GM10266 (cell line): Measurements from ENCODE around the gene SPOCK1.
"Not testable (repeated sequence)": the region's sequence is repeated elsewhere in the genome, so short reads cannot be mapped to it uniquely, and the experiment has no call there.

Experiments
- DNase-seq: peaks from one replicate; pipeline ENCODE4 v3.0.0; 2012; ENCODE audit errors: extremely low spot score
- TF ChIP-seq, protein P1 (sequence below): IDR thresholded peaks from 2 replicates; pipeline ENCODE4 v1.5.1; 2012; ENCODE audit warnings: mild to moderate bottlenecking, low read depth; ENCODE audit not compliant: control insufficient read depth, insufficient read depth; ENCODE audit errors: missing control alignments

SPOCK1 gene

DNA sequence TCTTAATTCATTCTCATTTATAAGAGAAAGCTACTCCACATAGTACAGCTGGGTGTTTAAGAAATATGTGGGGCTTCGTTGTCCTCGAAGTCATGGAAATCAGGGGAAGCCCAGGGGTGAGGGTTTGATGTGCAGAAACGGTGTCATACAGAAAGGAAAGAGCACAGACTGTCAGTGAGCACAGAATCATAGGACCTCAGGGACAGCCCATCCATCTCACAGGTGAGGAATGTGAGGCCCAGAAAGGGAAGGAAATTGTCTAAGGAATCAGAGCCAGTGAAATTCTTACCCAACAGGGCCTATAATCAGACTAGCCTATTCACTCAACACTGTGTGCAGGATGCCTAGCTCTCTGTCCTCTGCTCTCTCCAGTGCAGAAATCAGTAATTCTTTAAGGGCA is 535.6 kb downstream of the SPOCK1 start:
- DNase-seq, result no peak

DNA sequence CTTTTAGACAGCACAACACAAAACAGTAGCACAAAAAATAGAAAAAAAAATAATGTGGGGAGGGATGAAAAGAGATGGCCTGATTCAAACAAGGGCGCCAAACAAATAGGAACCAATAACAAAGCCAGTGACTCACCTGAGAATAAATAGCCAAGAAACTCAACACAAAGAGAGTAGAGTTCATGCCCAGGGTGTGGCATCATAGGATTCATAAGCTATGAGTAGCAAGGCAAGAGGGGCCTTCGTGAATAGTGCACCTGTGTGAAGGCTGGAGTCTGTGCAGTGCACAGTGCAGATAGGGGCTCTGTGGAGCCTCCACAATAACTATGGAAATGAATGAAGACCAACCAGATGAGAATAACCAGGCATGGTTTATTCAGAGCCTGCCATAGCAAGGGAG is 541.7 kb downstream of the SPOCK1 start:
- DNase-seq, result no peak
- TF ChIP-seq, protein P1, sequence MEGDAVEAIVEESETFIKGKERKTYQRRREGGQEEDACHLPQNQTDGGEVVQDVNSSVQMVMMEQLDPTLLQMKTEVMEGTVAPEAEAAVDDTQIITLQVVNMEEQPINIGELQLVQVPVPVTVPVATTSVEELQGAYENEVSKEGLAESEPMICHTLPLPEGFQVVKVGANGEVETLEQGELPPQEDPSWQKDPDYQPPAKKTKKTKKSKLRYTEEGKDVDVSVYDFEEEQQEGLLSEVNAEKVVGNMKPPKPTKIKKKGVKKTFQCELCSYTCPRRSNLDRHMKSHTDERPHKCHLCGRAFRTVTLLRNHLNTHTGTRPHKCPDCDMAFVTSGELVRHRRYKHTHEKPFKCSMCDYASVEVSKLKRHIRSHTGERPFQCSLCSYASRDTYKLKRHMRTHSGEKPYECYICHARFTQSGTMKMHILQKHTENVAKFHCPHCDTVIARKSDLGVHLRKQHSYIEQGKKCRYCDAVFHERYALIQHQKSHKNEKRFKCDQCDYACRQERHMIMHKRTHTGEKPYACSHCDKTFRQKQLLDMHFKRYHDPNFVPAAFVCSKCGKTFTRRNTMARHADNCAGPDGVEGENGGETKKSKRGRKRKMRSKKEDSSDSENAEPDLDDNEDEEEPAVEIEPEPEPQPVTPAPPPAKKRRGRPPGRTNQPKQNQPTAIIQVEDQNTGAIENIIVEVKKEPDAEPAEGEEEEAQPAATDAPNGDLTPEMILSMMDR, result no peak

More for the DNA sequence above, 535.6 kb downstream of the SPOCK1 start:
- TF ChIP-seq, protein P1, result no peak

- not testable (repeated sequence) for DNase-seq
Observed at GRCh38 chr5:136954142-136954541, 545.0 kb downstream of the SPOCK1 start.

DNA sequence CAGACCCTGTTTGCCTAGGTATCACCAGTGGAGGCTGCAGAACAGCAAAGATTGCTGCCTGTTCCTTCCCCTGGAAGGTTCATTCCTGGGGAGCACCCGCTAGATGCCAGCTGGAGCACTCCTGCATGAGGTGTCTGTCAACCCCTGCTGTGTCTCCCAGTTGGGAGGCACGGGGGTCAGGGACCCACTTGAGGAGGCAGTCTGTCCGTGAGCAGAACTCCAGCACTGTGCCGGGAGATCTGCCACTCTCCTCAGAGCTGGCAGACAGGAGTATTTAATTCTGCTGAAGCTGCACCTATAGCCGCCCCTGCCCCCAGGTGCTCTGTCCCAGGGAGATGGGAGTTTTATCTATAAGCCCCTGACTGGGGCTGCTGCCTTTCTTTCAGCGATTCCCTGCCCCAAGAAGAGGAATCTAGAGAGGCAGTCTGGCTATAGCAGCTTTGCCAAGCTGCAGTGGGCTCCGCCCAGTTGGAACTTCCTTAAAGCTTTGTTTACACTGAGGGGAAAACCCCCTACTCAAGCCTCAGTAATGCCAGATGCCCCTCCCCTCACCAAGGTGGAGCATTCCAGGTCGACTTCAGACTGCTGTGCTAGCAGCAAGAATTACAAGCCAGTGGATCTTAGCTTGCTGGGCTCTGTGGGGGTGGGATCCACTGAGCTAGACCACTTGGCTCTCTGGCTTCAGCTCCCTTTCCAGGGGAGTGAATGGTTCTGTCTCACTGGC is 545.6 kb downstream of the SPOCK1 start:
- not testable (repeated sequence) for DNase-seq

- TF ChIP-seq, protein P1, result no peak
- no peak for DNase-seq
Observed at GRCh38 chr5:136927571-136927970, 571.6 kb downstream of the SPOCK1 start.

DNA sequence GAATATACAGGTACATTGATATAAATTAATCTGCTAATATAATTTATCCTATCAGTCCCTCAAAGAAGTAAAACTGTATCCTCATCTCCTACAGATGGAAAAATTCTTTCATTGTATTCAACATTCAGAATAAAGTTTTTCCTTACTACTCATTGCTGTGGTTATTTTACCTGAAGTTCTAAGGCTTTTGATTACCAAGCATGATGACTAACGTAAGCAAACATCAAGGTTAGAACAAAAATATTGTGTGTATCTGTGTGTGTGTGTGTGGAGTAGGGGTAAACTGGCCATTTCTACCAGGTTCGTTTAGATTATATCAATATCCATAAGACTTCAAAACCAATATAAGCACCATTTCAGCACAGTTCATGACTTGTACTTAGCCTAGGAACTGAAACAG is 573.1 kb downstream of the SPOCK1 start:
- no peak for DNase-seq

More for the DNA sequence above, 573.1 kb downstream of the SPOCK1 start:
- TF ChIP-seq, protein P1, result no peak
